ENCODE data around the gene CCDC141.

CCDC141 gene

DNA sequence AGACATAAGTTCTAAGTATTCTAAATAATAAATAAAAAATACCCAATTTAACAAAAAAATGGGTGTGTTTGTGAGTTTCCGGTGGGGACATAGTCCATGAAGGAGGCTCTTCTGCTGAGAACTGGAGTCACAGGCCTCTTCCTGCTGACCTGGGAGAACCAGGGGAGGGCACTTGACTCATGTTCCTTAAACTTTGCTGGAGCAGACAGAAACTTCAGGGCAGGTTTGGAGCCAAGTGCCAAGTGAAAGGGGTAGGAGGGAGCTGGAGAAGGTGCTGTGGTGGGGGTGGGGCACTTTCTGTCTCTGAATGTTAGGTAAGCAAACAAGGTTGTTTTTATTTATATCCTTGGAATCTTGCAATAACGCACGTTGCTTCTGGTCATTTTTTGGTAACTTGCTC, 163.9 kb downstream of the CCDC141 start:
- H4K20me1 ChIP-seq (ENCODE audit: control insufficient read depth, insufficient read depth, low read depth, low read length) = no peaks in the 10 kb centered on the region
- no peak overlapping the region for H3K4me3 ChIP-seq (ENCODE audit: low read length)
- no peak overlapping the region for H3K4me2 ChIP-seq (ENCODE audit: low read length)
- H3K9me2 ChIP-seq (replicated peaks; ENCODE audit: control insufficient read depth, low read length) = no peaks in the 10 kb centered on the region
- no peaks in the 10 kb centered on the region for H3F3A ChIP-seq (ENCODE audit: control insufficient read depth, insufficient read depth)
- no peaks in the 10 kb centered on the region for H3K9me3 ChIP-seq (ENCODE audit: control insufficient read depth, insufficient read depth, low read length)
- no peaks in the 10 kb centered on the region for H3K36me3 ChIP-seq (ENCODE audit: control insufficient read depth, low read length)
- no peaks in the 10 kb centered on the region for H3K4me1 ChIP-seq (ENCODE audit: control insufficient read depth, low read length)
- TF ChIP-seq, protein P1, sequence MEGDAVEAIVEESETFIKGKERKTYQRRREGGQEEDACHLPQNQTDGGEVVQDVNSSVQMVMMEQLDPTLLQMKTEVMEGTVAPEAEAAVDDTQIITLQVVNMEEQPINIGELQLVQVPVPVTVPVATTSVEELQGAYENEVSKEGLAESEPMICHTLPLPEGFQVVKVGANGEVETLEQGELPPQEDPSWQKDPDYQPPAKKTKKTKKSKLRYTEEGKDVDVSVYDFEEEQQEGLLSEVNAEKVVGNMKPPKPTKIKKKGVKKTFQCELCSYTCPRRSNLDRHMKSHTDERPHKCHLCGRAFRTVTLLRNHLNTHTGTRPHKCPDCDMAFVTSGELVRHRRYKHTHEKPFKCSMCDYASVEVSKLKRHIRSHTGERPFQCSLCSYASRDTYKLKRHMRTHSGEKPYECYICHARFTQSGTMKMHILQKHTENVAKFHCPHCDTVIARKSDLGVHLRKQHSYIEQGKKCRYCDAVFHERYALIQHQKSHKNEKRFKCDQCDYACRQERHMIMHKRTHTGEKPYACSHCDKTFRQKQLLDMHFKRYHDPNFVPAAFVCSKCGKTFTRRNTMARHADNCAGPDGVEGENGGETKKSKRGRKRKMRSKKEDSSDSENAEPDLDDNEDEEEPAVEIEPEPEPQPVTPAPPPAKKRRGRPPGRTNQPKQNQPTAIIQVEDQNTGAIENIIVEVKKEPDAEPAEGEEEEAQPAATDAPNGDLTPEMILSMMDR (IDR thresholded peaks at IDR 0.05; ENCODE audit: low read depth, low read length, poor library complexity, severe bottlenecking) = no peak
- TF ChIP-seq EZH2phosphoT487 (IDR thresholded peaks at IDR 0.05; ENCODE audit: borderline replicate concordance, low read length) = no peak
- H3K27ac ChIP-seq (ENCODE audit: low read depth, low read length) = no peak overlapping the region
- no peaks in the 10 kb centered on the region for H3K27me3 ChIP-seq (ENCODE audit: control insufficient read depth, low read length)
- no peaks in the 10 kb centered on the region for H3K79me2 ChIP-seq (ENCODE audit: control insufficient read depth, low read length)

GRCh38 chr2:178884440-178884839, 165.5 kb downstream of the CCDC141 start:
- TF ChIP-seq EZH2phosphoT487 (IDR thresholded peaks at IDR 0.05; ENCODE audit: borderline replicate concordance, low read length) = no peak
- TF ChIP-seq, protein P1 (IDR thresholded peaks at IDR 0.05; ENCODE audit: low read depth, low read length, poor library complexity, severe bottlenecking) = no peak
- H3K36me3 ChIP-seq (ENCODE audit: control insufficient read depth, low read length) = no peaks in the 10 kb centered on the region
- H3K4me2 ChIP-seq (ENCODE audit: low read length) = no peak overlapping the region
- no peak overlapping the region for H3K27ac ChIP-seq (ENCODE audit: low read depth, low read length)
- H3K79me2 ChIP-seq (ENCODE audit: control insufficient read depth, low read length) = no peaks in the 10 kb centered on the region
- H3K4me3 ChIP-seq (ENCODE audit: low read length) = no peak overlapping the region
- H4K20me1 ChIP-seq (ENCODE audit: control insufficient read depth, insufficient read depth, low read depth, low read length) = no peaks in the 10 kb centered on the region
- no peaks in the 10 kb centered on the region for H3K9me2 ChIP-seq (replicated peaks; ENCODE audit: control insufficient read depth, low read length)
- no peaks in the 10 kb centered on the region for H3K9me3 ChIP-seq (ENCODE audit: control insufficient read depth, insufficient read depth, low read length)
- H3F3A ChIP-seq (ENCODE audit: control insufficient read depth, insufficient read depth) = no peaks in the 10 kb centered on the region
- no peaks in the 10 kb centered on the region for H3K4me1 ChIP-seq (ENCODE audit: control insufficient read depth, low read length)
- H3K27me3 ChIP-seq (ENCODE audit: control insufficient read depth, low read length) = no peaks in the 10 kb centered on the region

GRCh38 chr2:178882666-178883440, 167.1 kb downstream of the CCDC141 start:
- no peak for TF ChIP-seq EZH2phosphoT487 (IDR thresholded peaks at IDR 0.05; ENCODE audit: borderline replicate concordance, low read length)
- TF ChIP-seq, protein P1 (IDR thresholded peaks at IDR 0.05; ENCODE audit: low read depth, low read length, poor library complexity, severe bottlenecking) = no peak
- Histone ChIP-seq H3K9me3 (ENCODE audit: control insufficient read depth, insufficient read depth, low read length) (no peaks in the 10 kb centered on the region), H3K4me3 (ENCODE audit: low read length) (no peak overlapping the region), H3F3A (ENCODE audit: control insufficient read depth, insufficient read depth) (no peaks in the 10 kb centered on the region), H3K27ac (ENCODE audit: low read depth, low read length) (no peak overlapping the region), H3K4me2 (ENCODE audit: low read length) (no peak overlapping the region), H3K36me3 (ENCODE audit: control insufficient read depth, low read length) (no peaks in the 10 kb centered on the region), H3K27me3 (ENCODE audit: control insufficient read depth, low read length) (no peaks in the 10 kb centered on the region), H3K4me1 (ENCODE audit: control insufficient read depth, low read length) (no peaks in the 10 kb centered on the region), H3K9me2 (replicated peaks; ENCODE audit: control insufficient read depth, low read length) (no peaks in the 10 kb centered on the region), H4K20me1 (ENCODE audit: control insufficient read depth, insufficient read depth, low read depth, low read length) (no peaks in the 10 kb centered on the region), H3K79me2 (ENCODE audit: control insufficient read depth, low read length) (no peaks in the 10 kb centered on the region)
